ENCODE results near the gene BCR. TPM values are rescaled to one million over a fixed set of nuclear protein-coding genes. Genes with fewer than 3 reads are reported as not detected.
A peak's percentile ranks its signal among the peaks of the same experiment; 100 is the strongest.

The BCR gene
- total and polyA plus RNA-seq, 10 donors, result 15.2 to 64.8 (median 50.7) TPM

- 89 to 96% (median 94%) methylated on average over 7 of the region's 7 CpGs for WGBS, 5 donors
- peak overlapping the region in 7 of 8 donors; percentile 45 to 82 (median 70) for H3K27ac ChIP-seq
- H3K36me3 ChIP-seq, result peaks cover 0 to 9% (median 0%) of the 10 kb centered on the region in 6 donors
- no peak overlapping the region for H3K4me3 ChIP-seq
- peaks cover 31 to 81% (median 74%) of the 10 kb centered on the region in 6 donors for H3K4me1 ChIP-seq
- no peaks in the 10 kb centered on the region for H3K27me3 ChIP-seq (replicated peaks in 1 of 7)
- intact Hi-C loops (cut with DNase I; ENCODE audit: low total_unique reads), result loop anchor here (10.0 kb wide), 1 partner anchor 50 kb away; no protein-coding TSS in a partner anchor
- DNase-seq, result peak; percentile 64
- H3K9me3 ChIP-seq, result peaks cover 0 to 28% (median 24%) of the 10 kb centered on the region in 8 donors
- TF ChIP-seq POLR2A (IDR thresholded peaks at IDR 0.05), result no peak
- no peak for TF ChIP-seq CTCF (IDR thresholded peaks at IDR 0.05 in 8 of 11, conservative IDR thresholded peaks at IDR 0.05 in 3 of 11)
- no peak for TF ChIP-seq POLR2AphosphoS5 (IDR thresholded peaks at IDR 0.05)
These were observed 44.5 kb downstream of the BCR start for GRCh38 chr22:23224846-23225245.

GRCh38 chr22:23225337-23225723 is 45.0 kb downstream of the BCR start:
- Histone ChIP-seq H3K4me3 (no peak overlapping the region), H3K27me3 (replicated peaks in 1 of 7) (no peaks in the 10 kb centered on the region), H3K36me3 (peaks cover 0 to 9% (median 0%) of the 10 kb centered on the region in 6 donors), H3K9me3 (peaks cover 0 to 29% (median 25%) of the 10 kb centered on the region in 8 donors), H3K27ac (peak overlapping the region; percentile 17 to 82 (median 66)), H3K4me1 (peaks cover 26 to 77% (median 69%) of the 10 kb centered on the region in 6 donors)
- DNase-seq, result peak; percentile 61
- intact Hi-C loops (cut with DNase I; ENCODE audit: low total_unique reads), result loop anchor here (10.0 kb wide), 1 partner anchor 49 kb away; no protein-coding TSS in a partner anchor
- WGBS, 5 donors, result 72 to 90% (median 83%) methylated on average over 6 to 10 of the region's 10 CpGs
- TF ChIP-seq POLR2AphosphoS5 (IDR thresholded peaks at IDR 0.05) (no peak), CTCF (IDR thresholded peaks at IDR 0.05 in 8 of 11, conservative IDR thresholded peaks at IDR 0.05 in 3 of 11) (no peak), POLR2A (IDR thresholded peaks at IDR 0.05) (no peak)

- peak; percentile 39 to 58 (median 54) for TF ChIP-seq POLR2AphosphoS5 (IDR thresholded peaks at IDR 0.05)
- no peak for TF ChIP-seq POLR2A (IDR thresholded peaks at IDR 0.05)
These were observed 45.6 kb downstream of the BCR start for GRCh38 chr22:23225724-23226496.

GRCh38 chr22:23226497-23226850 is 46.2 kb downstream of the BCR start:
- H3K9me3 ChIP-seq, result peaks cover 0 to 29% (median 25%) of the 10 kb centered on the region in 8 donors
- H3K27me3 ChIP-seq (replicated peaks in 1 of 7), result no peaks in the 10 kb centered on the region
- peaks cover 0 to 9% (median 0%) of the 10 kb centered on the region in 6 donors for H3K36me3 ChIP-seq
- H3K4me3 ChIP-seq, result no peak overlapping the region
- DNase-seq, result no peak
- peak overlapping the region in 7 of 8 donors; percentile 51 to 82 (median 67) for H3K27ac ChIP-seq
- H3K4me1 ChIP-seq, result peaks cover 18 to 72% (median 58%) of the 10 kb centered on the region in 6 donors
- TF ChIP-seq POLR2AphosphoS5 (IDR thresholded peaks at IDR 0.05) (no peak), CTCF (IDR thresholded peaks at IDR 0.05 in 8 of 11, conservative IDR thresholded peaks at IDR 0.05 in 3 of 11) (no peak), POLR2A (IDR thresholded peaks at IDR 0.05) (no peak)
- intact Hi-C loops (cut with DNase I; ENCODE audit: low total_unique reads), result loop anchor here (10.0 kb wide), 1 partner anchor 48 kb away; no protein-coding TSS in a partner anchor

More at GRCh38 chr22:23225724-23226496, 45.6 kb downstream of the BCR start:
- DNase-seq, result peak; percentile 83
- intact Hi-C loops (cut with DNase I; ENCODE audit: low total_unique reads), result loop anchor here (10.0 kb wide), 1 partner anchor 49 kb away; no protein-coding TSS in a partner anchor
- H3K4me3 ChIP-seq, result no peak overlapping the region
- peaks cover 0 to 29% (median 25%) of the 10 kb centered on the region in 8 donors for H3K9me3 ChIP-seq
- no peaks in the 10 kb centered on the region for H3K27me3 ChIP-seq (replicated peaks in 1 of 7)
- peak overlapping the region; percentile 17 to 82 (median 66) for H3K27ac ChIP-seq
- H3K4me1 ChIP-seq, result peaks cover 20 to 73% (median 63%) of the 10 kb centered on the region in 6 donors
- 35 to 64% (median 36%) methylated on average over 8 of the region's 8 CpGs for WGBS, 5 donors
- H3K36me3 ChIP-seq, result peaks cover 0 to 9% (median 0%) of the 10 kb centered on the region in 6 donors
